Mesothelial cell of epicardium (in vitro differentiated cells): ENCODE results near the gene CNTROB. TPM values are rescaled to one million over a fixed set of nuclear protein-coding genes. Genes with fewer than 3 reads are reported as not detected.
A peak's percentile ranks its signal among the peaks of the same experiment; 100 is the strongest.

ENCODE experiments used
- DNase-seq, 2 experiments: peaks; one replicate each; pipeline ENCODE4 v3.0.0; 2021; ENCODE audit warnings: low spot score in 2 of 2; ENCODE audit not compliant: unreplicated experiment in 2 of 2
- H3K27ac Mint-ChIP-seq: 2 replicates; pipeline ENCODE4 v1.8.0; 2021; ENCODE audit warnings: mixed read lengths
- H3K27me3 Mint-ChIP-seq: 2 replicates; pipeline ENCODE4 v1.8.0; 2021; ENCODE audit warnings: low read depth, mixed read lengths
- H3K36me3 Mint-ChIP-seq: 2 replicates; pipeline ENCODE4 v1.8.0; 2021; ENCODE audit warnings: mixed read lengths
- H3K4me1 Mint-ChIP-seq: 2 replicates; pipeline ENCODE4 v1.8.0; 2021; ENCODE audit warnings: mixed read lengths
- H3K4me3 Mint-ChIP-seq: 2 replicates; pipeline ENCODE4 v1.8.0; 2021; ENCODE audit warnings: mild to moderate bottlenecking, moderate library complexity, mixed read lengths
- H3K9me3 Mint-ChIP-seq: 2 replicates; pipeline ENCODE4 v1.8.0; 2021; ENCODE audit warnings: mixed read lengths
- CTCF ChIP-seq: fragments of 200-600 bp; sonication (generic); IDR thresholded peaks from one replicate; pipeline ENCODE4 v1.5.0; 2021; ENCODE audit warnings: antibody characterized with exemption; ENCODE audit not compliant: unreplicated experiment
- total RNA-seq: library from RNA; stranded (reverse); gene quantifications from 3 replicates; pipeline ENCODE4 v1.2.1, GENCODE V29; 2021

The CNTROB gene
- total RNA-seq, 1 donor from 2014 or later: 51.5 TPM

- H3K36me3 Mint-ChIP-seq: peaks cover 7% of the 10 kb centered on the region
- H3K27ac Mint-ChIP-seq: peak overlapping the region; percentile 67
- peaks cover 30% of the 10 kb centered on the region for H3K4me1 Mint-ChIP-seq
- no peak for TF ChIP-seq CTCF
- no peaks in the 10 kb centered on the region for H3K9me3 Mint-ChIP-seq
- H3K27me3 Mint-ChIP-seq: no peaks in the 10 kb centered on the region
- no peak for DNase-seq
- peak overlapping the region; percentile 42 for H3K4me3 Mint-ChIP-seq
Measured at GRCh38 chr17:7916808-7917207, 15.2 kb upstream of the CNTROB start.

GRCh38 chr17:7922269-7922844 lies 9.6 kb upstream of the CNTROB start:
- H3K27ac Mint-ChIP-seq: peak overlapping the region; percentile 68
- H3K4me3 Mint-ChIP-seq: peak overlapping the region; percentile 54
- H3K27me3 Mint-ChIP-seq: peaks cover 2% of the 10 kb centered on the region
- H3K9me3 Mint-ChIP-seq: no peaks in the 10 kb centered on the region
- no peak for TF ChIP-seq CTCF
- DNase-seq: no peak
- H3K4me1 Mint-ChIP-seq: peaks cover 17% of the 10 kb centered on the region
- no peaks in the 10 kb centered on the region for H3K36me3 Mint-ChIP-seq

- no peak for TF ChIP-seq CTCF
- Mint-ChIP-seq H3K27me3 (peaks cover 4% of the 10 kb centered on the region), H3K9me3 (no peaks in the 10 kb centered on the region), H3K4me3 (peak overlapping the region; percentile 54), H3K4me1 (peaks cover 19% of the 10 kb centered on the region), H3K36me3 (peaks cover 2% of the 10 kb centered on the region), H3K27ac (peak overlapping the region; percentile 68)
- DNase-seq: peak; percentile 71 to 82
Measured at GRCh38 chr17:7922845-7923628, 9.0 kb upstream of the CNTROB start.

GRCh38 chr17:7927596-7927995 lies 4.4 kb upstream of the CNTROB start:
- no peaks in the 10 kb centered on the region for H3K9me3 Mint-ChIP-seq

More at GRCh38 chr17:7927596-7927995, 4.4 kb upstream of the CNTROB start:
- no peak overlapping the region for H3K27ac Mint-ChIP-seq
- H3K36me3 Mint-ChIP-seq: peaks cover 3% of the 10 kb centered on the region
- peaks cover 31% of the 10 kb centered on the region for H3K4me1 Mint-ChIP-seq
- H3K4me3 Mint-ChIP-seq: peak overlapping the region; percentile 48
- DNase-seq: no peak
- peaks cover 11% of the 10 kb centered on the region for H3K27me3 Mint-ChIP-seq
- no peak for TF ChIP-seq CTCF
